ENCODE measurements around the gene KLK5. TPM values are rescaled to one million over a fixed set of nuclear protein-coding genes. Genes with fewer than 3 reads are reported as not detected.

KLK5 gene
- total RNA-seq, 2 experiments from 2014 or later: not detected

GRCh38 chr19:50963381-50963780 is 10.5 kb upstream of the KLK5 start:
- DNase-seq (no peak), ATAC-seq (ENCODE audit: poor library complexity) (no peak)
- no peaks in the 10 kb centered on the region for H3K4me1 Mint-ChIP-seq (ENCODE audit: low read depth)
- H3K4me3 Mint-ChIP-seq: no peak overlapping the region
- peaks cover 64% of the 10 kb centered on the region for H3K27me3 Mint-ChIP-seq
- no peak for TF ChIP-seq CTCF (IDR thresholded peaks at IDR 0.05)
- Histone ChIP-seq H3K27me3 (ENCODE audit: control insufficient read depth in 1 of 2, insufficient read depth in 2 of 2, low read length in 2 of 2) (peaks cover 2 to 12% of the 10 kb centered on the region in 2 experiments), H3K4me3 (ENCODE audit: low read length) (no peak overlapping the region), H3K27ac (ENCODE audit: low read depth in 1 of 2, low read length in 2 of 2) (no peak overlapping the region), H3K4me1 (ENCODE audit: insufficient read depth, low read length) (no peaks in the 10 kb centered on the region), H3K9me3 (ENCODE audit: control insufficient read depth in 1 of 2, insufficient read depth in 1 of 2, low read length in 2 of 2) (peaks cover 0 to 13% of the 10 kb centered on the region in 2 experiments), H3K36me3 (ENCODE audit: insufficient read depth, low read length) (no peaks in the 10 kb centered on the region)
- CTCF ChIA-PET: no interaction called here
- POLR2A ChIA-PET: no interaction called here
- peaks cover 18% of the 10 kb centered on the region for H3K9me3 Mint-ChIP-seq
- H3K27ac Mint-ChIP-seq: no peak overlapping the region
- intact Hi-C loops (cut with DNase I, micrococcal nuclease): no loop called here
- H3K36me3 Mint-ChIP-seq (ENCODE audit: low read depth): peaks cover 4% of the 10 kb centered on the region

- POLR2A ChIA-PET: no interaction called here
- Mint-ChIP-seq H3K36me3 (ENCODE audit: low read depth) (peaks cover 4% of the 10 kb centered on the region), H3K27me3 (peaks cover 65% of the 10 kb centered on the region), H3K9me3 (peaks cover 18% of the 10 kb centered on the region), H3K4me3 (no peak overlapping the region), H3K27ac (no peak overlapping the region), H3K4me1 (ENCODE audit: low read depth) (no peaks in the 10 kb centered on the region)
- intact Hi-C loops (cut with DNase I, micrococcal nuclease): no loop called here
- Histone ChIP-seq H3K4me1 (ENCODE audit: insufficient read depth, low read length) (no peaks in the 10 kb centered on the region), H3K4me3 (ENCODE audit: low read length) (no peak overlapping the region), H3K36me3 (ENCODE audit: insufficient read depth, low read length) (no peaks in the 10 kb centered on the region), H3K27ac (ENCODE audit: low read depth in 1 of 2, low read length in 2 of 2) (no peak overlapping the region), H3K27me3 (ENCODE audit: control insufficient read depth in 1 of 2, insufficient read depth in 2 of 2, low read length in 2 of 2) (peaks cover 5 to 12% of the 10 kb centered on the region in 2 experiments), H3K9me3 (ENCODE audit: control insufficient read depth in 1 of 2, insufficient read depth in 1 of 2, low read length in 2 of 2) (peaks cover 0 to 13% of the 10 kb centered on the region in 2 experiments)
- no peak for TF ChIP-seq CTCF (IDR thresholded peaks at IDR 0.05)
- ATAC-seq (ENCODE audit: poor library complexity) (no peak), DNase-seq (no peak)
- CTCF ChIA-PET: no interaction called here
Measured at GRCh38 chr19:50962245-50962644, 9.4 kb upstream of the KLK5 start.

GRCh38 chr19:50959731-50960500 is 7.1 kb upstream of the KLK5 start:
- H3K27ac Mint-ChIP-seq: no peak overlapping the region
- no peak overlapping the region for H3K4me3 Mint-ChIP-seq
- Histone ChIP-seq H3K9me3 (ENCODE audit: control insufficient read depth in 1 of 2, insufficient read depth in 1 of 2, low read length in 2 of 2) (peaks cover 0 to 13% of the 10 kb centered on the region in 2 experiments), H3K4me1 (ENCODE audit: insufficient read depth, low read length) (no peaks in the 10 kb centered on the region), H3K27me3 (ENCODE audit: control insufficient read depth in 1 of 2, insufficient read depth in 2 of 2, low read length in 2 of 2) (peaks cover 6 to 11% of the 10 kb centered on the region in 2 experiments), H3K27ac (ENCODE audit: low read depth in 1 of 2, low read length in 2 of 2) (no peak overlapping the region), H3K36me3 (ENCODE audit: insufficient read depth, low read length) (no peaks in the 10 kb centered on the region), H3K4me3 (ENCODE audit: low read length) (no peak overlapping the region)
- TF ChIP-seq CTCF (IDR thresholded peaks at IDR 0.05): no peak
- peaks cover 53% of the 10 kb centered on the region for H3K27me3 Mint-ChIP-seq
- intact Hi-C loops (cut with DNase I, micrococcal nuclease): no loop called here
- H3K9me3 Mint-ChIP-seq: peaks cover 18% of the 10 kb centered on the region
- ChIA-PET POLR2A (no interaction called here), CTCF (no interaction called here)
- no peak for DNase-seq
- H3K4me1 Mint-ChIP-seq (ENCODE audit: low read depth): no peaks in the 10 kb centered on the region
- no peak for ATAC-seq (ENCODE audit: poor library complexity)
- peaks cover 4% of the 10 kb centered on the region for H3K36me3 Mint-ChIP-seq (ENCODE audit: low read depth)

Measured in CD4-positive, alpha-beta T cell (primary cell).